Measurements from ENCODE around the gene FN1.

- TF ChIP-seq CTCF (IDR thresholded peaks at IDR 0.05) (no peak), POLR2A (IDR thresholded peaks at IDR 0.05) (no peak)
Measured at GRCh38 chr2:215386566-215386965, 49.3 kb downstream of the FN1 start.

Measured in testis (tissue), 2 donors.